ENCODE measurements around the gene MYH6.
"Not testable (repeated sequence)": the region's sequence is repeated elsewhere in the genome, so short reads cannot be mapped to it uniquely, and the experiment has no call there.

GRCh38 chr14:23425798-23426197 lies 17.7 kb upstream of the MYH6 start:
- not testable (repeated sequence) for TF ChIP-seq CTCF, POLR2A (IDR thresholded peaks at IDR 0.05)
